Measurements from ENCODE around the gene MYBPC2.

Gene MYBPC2

GRCh38 chr19:50409347-50409746 is 23.3 kb upstream of the MYBPC2 start:
- no peak for DNase-seq

- DNase-seq, result no peak
These were observed 22.6 kb upstream of the MYBPC2 start for GRCh38 chr19:50410109-50410508.

DNA sequence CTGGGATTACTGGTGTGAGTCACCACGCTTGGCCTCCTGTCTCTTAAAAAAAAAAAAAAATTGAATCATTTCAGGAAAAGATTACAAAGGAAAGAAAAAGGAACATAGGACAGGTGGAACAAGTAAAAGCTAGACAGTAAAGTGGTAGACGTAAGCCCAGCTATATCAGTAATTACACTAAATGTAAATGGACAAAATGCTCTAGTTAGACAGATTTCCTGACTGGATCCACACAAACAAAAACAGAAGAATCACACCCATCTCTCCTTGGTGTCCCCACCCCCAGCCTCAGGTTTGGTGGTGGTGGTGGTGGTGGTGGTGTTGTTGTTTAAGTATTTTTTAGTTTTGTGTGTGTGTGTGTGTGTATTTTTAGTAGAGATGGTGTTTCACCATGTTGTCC is 20.3 kb upstream of the MYBPC2 start:
- DNase-seq, result no peak

GRCh38 chr19:50413096-50413495 is 19.6 kb upstream of the MYBPC2 start:
- DNase-seq, result no peak

DNA sequence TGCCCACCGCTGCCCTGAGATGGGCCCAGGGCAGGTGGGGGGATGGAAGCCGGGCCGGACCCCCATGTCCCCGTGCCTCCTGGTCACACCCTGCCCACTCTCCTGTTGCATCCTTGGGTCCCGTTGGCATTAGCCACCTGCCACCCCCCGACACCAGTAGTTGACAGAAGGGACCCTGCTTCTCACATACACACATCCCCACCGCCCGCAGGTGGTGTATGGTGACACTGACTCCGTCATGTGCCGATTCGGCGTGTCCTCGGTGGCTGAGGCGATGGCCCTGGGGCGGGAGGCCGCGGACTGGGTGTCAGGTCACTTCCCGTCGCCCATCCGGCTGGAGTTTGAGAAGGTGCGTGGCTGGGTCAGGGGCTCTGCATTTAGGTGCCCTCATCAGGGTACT is 19.2 kb upstream of the MYBPC2 start:
- DNase-seq, result no peak

DNA sequence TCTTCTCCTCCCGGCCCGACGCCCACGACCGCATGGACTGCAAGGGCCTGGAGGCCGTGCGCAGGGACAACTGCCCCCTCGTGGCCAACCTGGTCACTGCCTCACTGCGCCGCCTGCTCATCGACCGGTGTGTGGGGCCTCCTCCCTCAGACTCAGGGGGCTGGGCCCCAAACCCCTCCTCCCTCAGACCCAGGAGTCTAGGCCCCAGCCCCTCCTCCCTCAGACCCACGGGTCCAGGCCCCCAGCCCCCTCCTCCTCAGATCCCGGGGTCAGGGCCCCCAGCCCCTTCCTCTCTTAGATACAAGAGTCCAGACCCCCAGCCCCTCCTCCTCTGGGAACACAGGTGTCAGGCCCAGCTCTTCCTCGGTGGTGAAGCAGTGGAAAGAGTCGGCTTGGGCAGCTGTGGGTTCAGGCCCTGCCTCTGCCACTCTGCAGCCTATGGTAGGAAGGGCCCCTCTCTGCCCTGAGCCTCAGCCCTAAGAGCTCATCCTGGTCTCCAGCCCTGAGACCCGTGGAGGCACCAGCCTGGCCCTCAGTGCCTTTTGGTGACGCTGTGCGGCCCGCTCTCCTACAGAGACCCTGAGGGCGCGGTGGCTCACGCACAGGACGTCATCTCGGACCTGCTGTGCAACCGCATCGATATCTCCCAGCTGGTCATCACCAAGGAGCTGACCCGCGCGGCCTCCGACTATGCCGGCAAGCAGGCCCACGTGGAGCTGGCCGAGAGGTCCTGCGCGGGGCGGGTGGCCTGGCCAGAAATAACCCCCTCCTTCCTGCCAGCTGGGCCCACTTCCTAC is 17.6 kb upstream of the MYBPC2 start:
- DNase-seq, result peak in 39 of 56 donors; percentile 0 to 69 (median 15)

DNA sequence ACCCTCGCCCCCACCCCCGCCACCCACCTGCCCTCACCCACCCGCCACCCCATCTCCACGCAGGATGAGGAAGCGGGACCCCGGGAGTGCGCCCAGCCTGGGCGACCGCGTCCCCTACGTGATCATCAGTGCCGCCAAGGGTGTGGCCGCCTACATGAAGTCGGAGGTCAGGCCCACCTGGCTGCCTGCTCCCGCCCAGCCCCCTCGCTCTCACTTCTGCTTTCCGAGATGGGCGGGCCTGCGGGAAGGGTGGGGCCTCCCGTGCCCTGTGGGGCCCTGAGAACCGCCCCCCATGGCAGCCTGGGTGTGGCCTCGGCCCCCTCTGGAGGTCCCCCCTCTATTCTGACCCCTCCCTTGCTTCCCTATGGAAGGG is 17.0 kb upstream of the MYBPC2 start:
- peak in 1 of 56 donors; percentile 18 for DNase-seq

GRCh38 chr19:50416034-50416977 is 16.4 kb upstream of the MYBPC2 start:
- no peak for DNase-seq

DNA sequence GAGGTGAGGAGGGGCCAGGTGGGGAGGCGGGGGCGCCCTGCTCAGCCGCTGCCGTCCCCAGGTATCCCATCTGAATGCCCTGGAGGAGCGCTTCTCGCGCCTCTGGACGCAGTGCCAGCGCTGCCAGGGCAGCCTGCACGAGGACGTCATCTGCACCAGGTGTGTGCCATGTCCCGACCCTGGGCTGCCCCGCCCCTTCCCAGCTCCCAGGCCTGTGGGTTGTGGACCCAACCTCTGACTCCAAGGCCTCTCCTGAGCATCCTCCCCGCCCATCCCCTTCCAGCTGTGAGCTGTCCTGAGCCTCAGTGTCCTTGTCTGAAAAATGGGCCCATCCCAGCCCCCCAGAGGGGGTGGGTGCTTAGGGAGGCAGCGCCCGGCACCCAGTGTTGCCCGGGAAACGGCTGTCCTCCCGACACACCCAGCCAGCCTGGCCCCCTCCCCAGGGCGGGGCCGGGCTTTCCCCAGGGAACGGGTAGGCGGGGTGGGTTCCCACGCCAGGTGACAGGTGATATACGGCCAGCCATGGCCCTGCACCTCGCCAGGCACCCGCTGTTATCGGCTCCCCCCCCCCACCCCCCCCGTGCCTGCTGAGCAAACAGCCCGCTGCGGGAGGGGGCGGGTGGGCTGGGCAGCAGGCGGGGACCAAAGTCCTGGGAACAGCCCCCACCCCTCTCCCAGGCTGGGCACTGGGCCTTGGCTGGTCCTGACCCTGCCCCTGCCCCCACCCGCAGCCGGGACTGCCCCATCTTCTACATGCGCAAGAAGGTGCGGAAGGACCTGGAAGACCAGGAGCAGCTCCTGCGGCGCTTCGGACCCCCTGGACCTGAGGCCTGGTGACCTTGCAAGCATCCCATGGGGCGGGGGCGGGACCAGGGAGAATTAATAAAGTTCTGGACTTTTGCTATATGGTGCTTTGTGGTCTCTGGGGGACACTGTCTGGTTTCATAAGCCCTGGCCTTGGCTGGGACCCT is 15.3 kb upstream of the MYBPC2 start:
- no peak for DNase-seq

GRCh38 chr19:50418176-50419021 is 14.3 kb upstream of the MYBPC2 start, which contains the start of gene SPIB:
SPIB (plus strand) TSS chr19:50418938; CDS start chr19:50418963, 25 bp downstream.
- DNase-seq, result peak in 1 of 56 donors; percentile 3

DNA sequence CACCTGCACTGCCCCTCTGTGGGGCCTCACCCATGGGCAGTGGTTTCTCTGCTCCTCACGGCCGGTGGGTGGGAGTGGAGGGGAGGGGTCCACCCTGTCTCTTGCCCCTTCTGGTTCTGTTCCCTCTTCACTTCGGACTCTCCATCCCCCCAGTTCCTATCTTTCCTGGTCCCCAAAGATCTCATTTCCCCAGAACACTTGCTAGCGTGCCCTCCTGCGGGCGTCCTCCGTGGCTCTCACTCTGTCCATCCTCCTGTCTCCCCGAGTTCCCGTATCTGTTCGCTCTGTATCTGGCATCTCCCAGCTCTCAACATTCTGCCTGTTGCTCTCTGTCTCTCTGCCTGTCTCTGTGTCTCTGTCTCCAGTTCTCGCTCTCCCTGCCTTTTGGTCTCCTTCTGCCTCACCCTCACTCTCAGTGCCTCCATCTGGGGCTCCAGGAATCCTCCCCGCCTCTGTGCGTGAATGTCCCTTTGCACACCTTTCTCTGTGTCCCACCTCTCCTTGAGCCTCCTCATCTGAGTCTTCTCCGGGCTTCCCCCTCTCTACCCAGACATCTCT is 13.6 kb upstream of the MYBPC2 start:
- no peak for DNase-seq

DNA sequence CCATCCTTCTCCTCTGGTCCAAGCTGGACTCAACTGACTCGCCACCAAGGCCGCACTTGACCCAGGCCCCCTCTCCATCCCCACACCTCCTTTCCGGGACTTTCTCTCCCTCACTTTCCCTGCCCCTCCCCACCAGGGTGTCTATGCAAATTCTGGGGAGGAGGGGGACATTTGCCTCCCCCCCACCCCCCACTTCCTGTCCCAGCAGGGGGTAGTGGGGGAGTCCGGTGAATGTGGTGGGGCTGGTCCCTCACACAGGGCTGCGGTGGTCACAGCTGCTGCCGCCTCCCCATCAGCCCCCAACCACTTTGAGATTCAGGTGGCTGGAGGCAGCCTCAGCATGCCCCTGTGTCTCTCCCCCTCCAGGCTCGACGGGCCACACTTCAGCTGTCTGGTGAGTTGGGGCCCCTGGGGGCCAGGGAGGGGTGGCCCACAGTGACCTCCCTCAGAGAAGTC is 13.1 kb upstream of the MYBPC2 start:
- no peak for DNase-seq

GRCh38 chr19:50420127-50420526 is 12.6 kb upstream of the MYBPC2 start:
- DNase-seq, result no peak

DNA sequence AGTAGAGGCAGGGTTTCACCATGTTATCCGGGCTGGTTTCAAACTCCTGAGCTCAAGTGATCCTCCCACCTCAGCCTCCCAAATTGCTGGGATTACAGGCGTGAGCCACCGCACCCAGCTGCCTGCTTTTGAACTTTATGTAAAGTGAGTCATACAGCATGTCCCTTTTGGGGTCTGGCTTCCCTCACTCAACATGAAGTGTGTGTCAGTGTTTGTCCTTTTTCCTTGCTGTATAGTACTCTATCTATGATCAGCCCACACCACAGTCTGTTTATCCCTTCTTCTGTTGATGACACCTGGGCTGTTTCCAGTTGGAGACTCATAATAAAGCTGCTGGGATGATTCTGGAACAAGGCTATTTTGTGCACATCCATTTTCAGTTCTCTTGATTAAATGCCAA is 11.9 kb upstream of the MYBPC2 start:
- DNase-seq, result no peak

- no peak for DNase-seq
These were observed 10.1 kb upstream of the MYBPC2 start for GRCh38 chr19:50422397-50423278.

- no peak for DNase-seq
These were observed 9.2 kb upstream of the MYBPC2 start for GRCh38 chr19:50423279-50424113.

DNA sequence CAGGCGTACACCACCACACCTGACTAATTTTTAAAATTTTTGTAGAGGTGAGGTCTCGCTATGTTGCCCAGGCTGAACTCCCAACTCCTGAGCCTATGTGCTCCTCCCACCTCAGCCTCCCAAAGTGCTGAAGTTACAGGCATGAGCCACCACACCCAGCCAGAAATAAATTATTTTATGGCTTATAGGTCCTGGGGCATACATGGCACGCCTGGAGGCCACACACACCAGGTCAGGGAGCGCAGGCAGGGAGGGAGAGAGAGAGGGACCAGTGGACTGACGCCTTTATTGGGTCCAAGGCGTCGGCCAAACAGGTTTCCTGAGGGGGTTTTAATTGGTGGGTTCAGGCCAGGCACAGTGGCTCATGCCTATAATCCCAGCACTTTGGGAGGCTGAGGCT is 7.1 kb upstream of the MYBPC2 start:
- no peak for DNase-seq
